Ecto neural progenitor cell (in vitro differentiated cells): ENCODE data around the gene CYP46A1.
"Not testable (repeated sequence)": the region's sequence is repeated elsewhere in the genome, so short reads cannot be mapped to it uniquely, and the experiment has no call there.

Source experiments
- DNase-seq: peaks from one replicate; pipeline ENCODE4 v3.0.0-alpha.2; 2018; ENCODE audit warnings: low spot score

Gene CYP46A1

DNA sequence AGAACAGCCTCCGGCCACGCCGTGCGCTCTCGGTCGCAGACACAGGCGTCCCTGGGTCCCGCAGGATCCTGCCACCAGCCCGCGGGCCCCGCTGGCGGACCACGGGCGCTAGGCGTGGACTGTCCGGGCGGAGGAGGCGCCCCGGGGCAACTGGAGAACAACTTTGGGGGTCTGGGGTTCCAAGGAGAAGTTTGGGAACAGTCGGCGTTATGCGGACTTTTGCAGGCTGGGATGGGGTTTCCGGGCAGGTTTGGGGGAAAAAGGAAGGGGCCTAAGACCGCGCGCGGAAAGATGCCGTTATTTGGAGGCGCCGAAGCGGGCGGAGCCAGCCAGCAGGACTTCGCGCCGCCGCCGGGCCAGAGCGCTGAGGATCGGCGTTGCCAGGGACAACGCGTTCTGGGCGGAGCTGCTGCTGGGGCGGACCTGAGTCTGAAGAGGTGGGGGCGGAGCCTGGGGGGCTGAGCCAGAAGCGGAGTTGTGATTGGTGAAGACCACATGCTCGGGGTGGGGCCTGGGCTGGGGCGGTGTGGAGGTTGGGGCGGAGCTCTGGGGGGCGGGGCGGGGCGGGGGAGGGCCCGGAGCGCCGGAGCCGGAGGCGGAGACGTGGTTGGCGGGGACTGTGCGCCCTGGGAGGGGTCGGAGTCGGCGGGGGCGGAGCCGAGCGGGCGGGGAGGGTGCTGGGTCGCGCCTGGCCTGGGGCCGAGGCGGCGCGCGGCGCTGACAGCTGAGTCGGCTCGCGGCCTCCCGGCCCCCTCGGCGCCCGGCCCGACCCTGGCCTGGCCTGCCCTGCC is at the start of gene CYP46A1:
TSS of gene CYP46A1 (plus strand) at position 680 of the 791 bp plus-strand sequence. CDS start 120 bp downstream, outside the sequence.
- DNase-seq = peak; percentile 100

DNA sequence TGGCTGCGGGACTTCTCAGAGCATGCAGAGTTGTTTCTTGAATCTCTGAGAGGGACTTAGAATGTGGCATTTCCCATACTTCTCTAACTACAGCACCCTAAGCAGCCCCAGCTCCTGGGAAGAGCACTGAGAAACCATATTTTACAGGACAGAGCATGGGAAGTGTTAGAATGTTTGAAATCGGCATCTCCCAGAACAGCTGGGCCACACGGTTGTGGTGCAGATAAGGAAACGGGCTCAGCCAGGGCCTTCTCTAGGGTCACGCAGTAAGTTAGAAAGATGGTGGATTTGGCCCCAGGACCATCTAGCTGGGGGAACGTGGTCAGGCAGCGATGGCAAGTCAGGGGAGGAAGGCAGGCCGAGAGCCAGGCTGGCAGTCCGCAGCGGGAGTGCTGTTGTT is 49.7 kb upstream of the CYP46A1 start:
- no peak for DNase-seq

DNA sequence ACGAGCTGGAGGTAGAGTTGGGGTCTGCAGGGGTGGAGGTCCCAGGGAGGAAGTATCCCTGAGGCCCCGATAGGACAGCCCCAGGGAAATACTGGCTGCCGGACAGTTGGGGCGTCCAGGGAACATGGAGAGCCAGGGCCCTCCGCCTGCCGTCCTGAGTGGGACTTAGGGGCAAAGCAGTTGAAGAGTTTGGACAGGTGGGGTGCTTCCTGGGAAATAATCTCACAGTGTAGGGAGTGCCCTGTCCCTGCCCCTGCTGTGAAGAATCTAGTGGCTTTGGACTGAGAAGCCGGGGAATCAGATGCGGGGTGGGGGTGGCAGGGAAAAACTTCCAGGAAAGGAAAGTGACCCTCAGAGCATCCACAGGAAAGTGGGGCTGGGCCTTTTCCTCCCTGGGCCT is 49.0 kb upstream of the CYP46A1 start:
- no peak for DNase-seq

DNA sequence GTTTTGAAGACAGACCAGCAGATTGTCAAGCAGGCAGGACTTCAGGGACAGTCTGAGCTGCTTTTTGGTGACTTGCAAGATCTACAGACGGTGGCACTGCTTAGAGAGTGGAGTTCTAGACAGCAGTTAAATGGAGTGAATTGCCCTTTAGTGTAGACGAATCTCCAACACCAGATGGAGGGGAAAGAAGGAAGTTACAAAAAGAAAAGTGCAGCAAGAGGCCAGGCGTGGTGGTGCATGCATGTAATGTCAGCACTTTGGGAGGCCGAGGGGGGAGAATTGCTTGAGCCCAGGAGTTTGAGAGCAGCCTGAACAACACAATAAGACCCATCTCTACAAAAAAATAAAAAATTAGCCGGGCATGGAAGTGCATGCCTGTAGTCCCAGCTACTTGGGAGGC is 47.6 kb upstream of the CYP46A1 start:
- no peak for DNase-seq

DNA sequence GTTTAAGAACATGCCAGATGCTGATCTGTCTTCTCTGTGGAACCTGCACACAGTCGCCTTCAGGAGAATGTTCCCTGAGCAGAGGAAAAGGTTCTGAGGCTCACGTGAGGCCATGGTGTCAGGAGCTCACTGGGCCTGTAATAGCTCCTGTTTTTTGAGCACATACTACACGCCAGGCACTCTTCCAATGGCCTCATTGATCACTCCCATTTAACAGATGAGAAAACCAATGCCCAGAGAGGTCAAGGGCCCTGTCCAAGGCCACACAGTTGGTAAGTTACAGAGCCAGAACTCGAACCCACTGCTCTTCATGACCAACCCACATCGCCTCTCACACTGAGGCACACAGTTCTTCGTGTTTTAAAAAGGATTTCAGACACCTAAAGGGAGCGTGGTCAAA is 46.5 kb upstream of the CYP46A1 start:
- DNase-seq = no peak

DNA sequence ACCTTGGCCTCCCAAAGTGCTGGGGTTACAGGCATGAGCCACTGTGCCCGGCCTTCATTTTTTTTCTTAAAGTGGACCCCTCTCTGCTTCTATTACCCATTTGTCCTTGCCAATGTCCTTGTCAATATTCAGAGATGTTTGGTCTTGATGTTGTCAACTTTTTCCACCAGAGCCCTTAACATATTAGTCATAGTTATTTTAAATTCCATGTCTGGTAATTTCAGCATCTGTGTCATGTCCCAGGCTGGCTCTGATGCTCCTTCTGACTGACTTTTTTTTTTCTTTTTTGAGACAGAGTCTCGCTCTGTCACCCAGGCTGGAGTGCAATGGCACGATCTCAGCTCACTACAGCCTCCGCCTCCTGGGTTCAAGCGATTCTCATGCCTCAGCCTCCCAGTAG is 41.3 kb upstream of the CYP46A1 start:
- DNase-seq = not testable (repeated sequence)

DNA sequence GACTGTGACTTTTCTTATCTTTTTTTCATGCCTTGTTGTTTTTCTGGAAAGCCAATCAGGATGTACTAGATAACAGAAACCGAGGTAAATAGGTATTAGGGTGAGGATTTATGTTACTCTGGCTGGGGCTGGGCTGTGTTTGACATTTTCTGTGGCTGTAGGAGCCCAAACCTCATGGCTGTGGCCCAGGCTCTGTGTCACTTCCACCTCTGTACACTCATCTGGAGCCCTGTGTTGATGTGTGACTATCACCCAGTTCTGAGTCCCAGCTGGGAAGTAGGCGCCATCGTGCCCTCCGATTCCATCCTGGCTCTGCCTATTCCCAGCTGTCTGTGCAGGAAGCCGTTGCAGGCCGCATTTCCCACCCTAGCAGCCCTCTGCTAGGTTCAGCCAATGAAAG is 40.8 kb upstream of the CYP46A1 start:
- DNase-seq = no peak

DNA sequence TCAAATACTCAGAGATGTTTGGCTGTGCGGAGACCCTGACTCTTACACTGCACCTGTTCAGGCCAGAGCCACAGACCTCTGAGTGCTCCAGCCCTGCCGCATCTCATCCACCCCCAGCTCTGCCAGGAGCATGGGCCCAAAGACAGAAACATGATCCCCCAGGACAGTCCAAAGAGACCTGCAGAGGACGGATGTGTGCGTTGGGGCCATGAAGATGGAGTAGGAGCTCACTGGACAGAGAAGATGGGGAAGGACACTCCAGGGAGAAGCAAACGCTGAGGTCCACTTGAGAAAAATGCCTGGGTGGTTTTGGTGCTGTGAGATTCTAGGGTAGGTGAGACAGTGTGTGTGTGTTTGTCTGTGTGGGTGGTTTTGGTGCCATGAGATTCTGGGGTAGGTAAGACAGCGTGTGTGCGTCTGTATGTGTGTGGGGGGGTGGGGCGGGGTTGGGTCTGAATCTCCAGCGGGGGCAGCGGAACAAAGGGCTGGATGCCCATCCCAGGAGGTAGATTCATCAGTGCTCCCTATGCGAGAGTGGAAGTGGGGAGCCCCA is 40.0 kb upstream of the CYP46A1 start:
- DNase-seq = no peak

DNA sequence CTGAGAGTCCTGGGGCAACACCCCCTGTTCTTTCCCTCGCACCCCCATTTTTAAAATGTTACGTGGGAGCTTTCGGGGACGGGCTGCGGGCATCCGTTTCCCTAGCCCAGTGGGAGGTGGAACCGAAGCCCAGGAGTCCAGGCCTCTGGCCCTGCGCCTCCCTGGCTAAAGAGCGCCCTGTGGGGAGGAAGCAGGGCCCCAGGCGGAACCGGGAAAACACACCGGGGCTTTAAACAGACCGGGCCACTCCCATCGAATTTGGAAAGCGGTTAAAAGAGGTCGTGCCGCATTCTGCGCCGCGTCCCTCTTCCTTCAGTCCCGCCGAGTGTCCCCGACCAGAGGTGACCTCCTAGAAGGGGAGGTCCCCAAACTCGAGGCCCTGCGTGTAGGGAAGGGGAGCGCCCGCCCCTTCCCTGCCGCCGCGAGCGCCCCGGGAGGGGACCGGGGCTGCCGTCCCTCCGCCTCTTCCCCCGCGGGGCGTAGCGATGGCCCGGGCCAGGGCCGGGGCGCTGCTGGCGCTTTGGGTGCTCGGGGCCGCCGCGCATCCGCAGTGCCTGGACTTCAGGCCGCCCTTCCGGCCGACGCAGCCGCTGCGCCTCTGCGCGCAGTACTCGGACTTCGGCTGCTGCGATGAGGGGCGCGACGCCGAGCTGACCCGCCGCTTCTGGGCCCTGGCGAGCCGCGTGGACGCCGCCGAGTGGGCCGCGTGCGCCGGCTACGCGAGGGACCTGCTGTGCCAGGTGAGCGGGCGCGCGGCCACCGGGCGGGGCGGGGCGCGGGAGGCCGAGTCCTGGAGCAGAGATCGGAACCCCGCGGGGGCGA is 39.2 kb upstream of the CYP46A1 start, which contains the start of gene HHIPL1:
TSS of gene HHIPL1 (plus strand) at position 407 of the 822 bp plus-strand sequence. CDS start at position 486, 79 bp downstream.
- peak; percentile 73 for DNase-seq

DNA sequence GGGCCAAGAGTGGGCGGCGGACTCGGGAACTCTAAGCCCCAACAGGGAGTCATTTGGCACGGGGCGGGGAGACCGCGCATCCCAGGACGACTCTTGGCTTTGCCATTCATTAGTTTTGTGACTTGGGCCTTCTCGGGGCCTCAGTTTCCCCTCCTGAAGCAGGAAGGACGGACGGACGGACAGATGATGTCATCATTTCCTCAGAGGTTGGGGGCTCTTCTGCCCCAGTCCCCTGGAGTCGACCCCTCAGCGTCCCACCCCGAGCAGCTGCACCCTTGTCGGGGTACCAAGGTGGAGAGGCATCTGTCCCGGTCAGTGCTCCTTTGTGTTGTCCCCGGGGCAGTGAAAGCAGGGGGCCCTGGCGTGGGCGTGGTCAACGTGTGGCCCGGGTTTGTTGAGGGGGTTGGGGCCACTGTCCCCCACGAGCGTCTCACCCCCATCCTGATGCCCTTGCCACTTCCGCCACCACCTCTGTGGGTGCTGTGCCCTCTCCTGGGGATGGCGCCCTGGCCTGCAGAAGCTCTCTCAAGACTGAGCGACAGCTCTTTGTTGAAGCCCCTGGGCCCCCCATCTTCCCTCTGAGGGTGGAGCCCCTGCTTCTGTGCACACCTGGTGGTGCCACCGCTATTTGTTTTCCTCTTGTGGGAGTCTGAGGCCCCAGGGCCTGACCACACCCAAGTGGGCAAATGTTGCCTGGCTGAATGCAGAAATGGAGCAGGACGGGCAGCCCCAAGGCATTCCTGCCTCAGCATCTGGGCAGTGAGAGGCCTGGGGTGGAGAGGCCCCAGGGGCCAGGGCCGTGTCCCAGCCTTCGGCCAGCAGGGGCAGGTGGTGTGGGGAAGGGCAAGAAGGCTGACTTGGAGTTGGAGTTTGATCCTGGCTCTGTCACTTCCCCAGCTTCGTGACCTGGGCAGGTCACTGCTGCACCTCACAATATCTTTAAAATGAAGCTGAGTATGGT is 38.3 kb upstream of the CYP46A1 start:
- no peak for DNase-seq

DNA sequence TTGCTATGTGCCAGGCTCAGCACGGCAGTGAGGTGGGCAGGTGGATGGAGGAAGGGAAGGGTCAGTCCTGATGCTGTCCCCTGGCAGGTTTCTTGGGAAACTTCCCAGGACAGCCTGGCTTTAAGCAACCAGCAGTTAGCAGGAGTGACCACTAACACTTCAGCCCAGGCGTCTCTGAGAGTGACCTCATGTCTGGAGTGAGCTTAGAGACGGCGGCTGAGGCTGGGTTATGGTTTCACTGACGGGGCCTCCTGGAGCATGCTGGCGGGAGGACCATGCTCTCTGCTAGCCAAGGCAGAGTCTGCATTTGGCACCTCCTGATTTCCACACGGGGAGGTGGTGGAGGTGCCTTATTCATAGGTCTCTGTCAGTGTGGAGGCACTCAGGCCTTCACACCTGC is 36.7 kb upstream of the CYP46A1 start:
- DNase-seq = no peak

DNA sequence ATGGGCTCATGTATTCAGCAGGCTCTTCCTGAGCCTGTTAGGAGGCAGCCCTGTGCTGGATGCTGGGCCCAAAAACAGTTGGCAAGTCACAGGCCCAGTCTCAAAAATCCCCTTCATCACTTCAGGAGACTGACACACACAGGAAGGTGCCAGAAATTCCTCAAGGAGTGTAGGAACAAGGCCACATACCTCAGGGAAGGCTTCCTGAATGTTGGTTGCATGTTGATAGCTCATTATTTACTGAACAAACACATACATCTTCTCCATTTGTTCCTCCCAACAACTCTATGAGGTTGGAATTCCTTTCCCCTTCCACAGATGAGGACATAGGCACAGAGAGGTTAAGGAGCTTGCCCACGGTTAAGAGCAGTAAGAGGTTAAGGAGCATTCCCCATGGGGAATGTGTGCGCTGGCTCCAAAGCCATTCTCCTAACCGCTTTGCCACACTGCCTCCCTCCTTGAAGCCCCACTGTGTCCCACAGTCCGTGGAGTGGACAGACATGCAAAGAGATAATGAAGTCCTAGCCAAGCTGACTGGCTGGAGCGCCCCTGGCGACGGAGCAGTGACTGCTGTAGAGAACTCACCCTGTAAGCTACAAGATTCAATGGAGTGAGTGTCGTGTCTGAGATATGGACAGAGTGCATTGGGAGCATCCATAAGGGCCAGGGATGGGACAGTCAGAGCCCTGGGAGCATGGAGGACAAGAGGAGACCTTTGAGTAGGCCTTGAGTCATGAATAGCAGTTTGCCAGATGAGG is 35.9 kb upstream of the CYP46A1 start:
- DNase-seq = no peak

DNA sequence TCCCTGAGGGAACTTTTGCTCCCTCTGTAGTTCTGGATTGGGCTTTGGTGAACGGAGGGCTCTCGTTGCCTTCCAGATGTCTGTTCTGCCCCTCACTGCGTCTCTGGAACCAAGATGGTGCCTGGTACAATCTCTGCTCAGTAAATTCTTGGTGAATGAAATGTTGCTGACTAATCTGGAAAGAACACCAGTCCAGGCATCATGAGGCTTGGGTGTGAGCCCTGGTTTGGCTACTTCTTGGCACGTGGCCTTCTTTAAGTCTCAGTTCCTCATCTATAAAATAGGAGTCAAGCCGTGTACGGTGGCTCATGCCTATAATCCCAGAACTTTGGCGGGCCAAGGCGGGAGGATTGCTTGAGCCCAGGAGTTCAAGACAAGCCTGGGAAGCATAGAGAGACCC is 34.9 kb upstream of the CYP46A1 start:
- DNase-seq = no peak

DNA sequence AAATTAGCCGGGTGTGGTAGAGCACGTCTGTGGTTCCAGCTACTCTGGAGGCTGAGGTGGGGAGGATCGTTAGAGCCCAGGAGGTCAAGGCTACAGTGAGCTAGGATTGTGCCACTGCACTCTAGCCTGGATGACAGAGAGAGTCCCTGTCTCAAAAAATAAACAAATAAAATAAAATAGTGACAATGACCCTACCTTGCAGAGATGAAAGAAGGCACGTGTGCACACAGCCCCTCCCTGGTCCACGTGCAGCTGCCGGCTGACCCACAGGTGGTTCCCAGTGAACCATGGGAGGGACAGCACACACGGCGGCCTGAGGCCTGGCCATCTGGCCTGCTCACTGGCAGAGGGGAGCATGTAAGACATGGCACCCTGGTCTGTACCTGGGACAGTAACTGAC is 34.5 kb upstream of the CYP46A1 start:
- no peak for DNase-seq

DNA sequence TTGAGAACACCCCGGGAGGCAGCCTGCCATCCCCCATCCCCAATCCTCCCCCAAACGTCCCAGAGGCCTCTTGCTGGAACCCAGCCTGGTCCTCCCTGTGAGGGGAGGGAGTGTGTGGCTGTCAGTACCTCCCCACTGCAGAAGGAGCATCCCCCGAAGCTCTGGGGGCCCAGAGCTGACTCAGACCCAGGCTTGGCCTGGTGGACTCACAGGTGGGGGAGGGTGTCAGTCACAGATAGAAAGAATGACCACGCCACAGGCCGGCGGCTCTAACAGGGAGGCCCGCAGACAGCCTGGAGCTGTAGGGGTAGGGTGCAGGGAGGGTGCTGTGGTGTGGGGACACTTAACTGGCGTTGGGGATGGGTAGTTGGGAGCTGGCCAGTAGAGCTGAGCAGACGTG is 33.9 kb upstream of the CYP46A1 start:
- DNase-seq = no peak

DNA sequence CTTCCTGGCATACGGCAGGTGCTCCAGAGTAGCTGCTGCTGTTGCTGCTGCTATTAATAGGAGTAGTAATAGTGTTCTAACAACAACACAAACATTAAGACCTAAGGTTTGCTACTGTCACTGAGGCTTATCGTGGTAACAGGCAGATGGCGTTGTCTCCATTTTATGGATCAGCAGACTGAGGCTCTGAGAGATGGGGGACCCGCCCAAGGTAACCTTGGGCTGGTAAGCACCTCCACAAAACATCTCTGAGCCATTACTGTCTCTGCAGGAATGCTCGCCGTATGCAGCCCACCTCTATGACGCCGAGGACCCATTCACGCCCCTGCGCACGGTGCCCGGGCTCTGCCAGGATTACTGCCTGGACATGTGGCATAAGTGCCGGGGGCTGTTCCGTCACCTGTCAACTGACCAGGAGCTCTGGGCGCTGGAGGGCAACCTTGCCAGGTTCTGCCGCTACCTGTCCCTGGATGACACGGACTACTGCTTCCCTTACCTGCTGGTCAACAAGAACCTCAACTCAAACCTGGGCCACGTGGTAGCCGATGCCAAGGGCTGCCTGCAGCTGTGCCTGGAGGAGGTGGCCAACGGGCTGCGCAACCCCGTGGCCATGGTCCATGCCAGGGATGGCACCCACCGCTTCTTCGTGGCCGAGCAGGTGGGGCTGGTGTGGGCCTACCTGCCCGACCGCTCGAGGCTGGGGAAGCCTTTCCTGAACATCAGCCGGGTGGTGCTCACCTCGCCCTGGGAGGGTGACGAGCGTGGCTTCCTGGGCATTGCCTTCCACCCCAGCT is 31.9 kb upstream of the CYP46A1 start:
- DNase-seq = no peak

DNA sequence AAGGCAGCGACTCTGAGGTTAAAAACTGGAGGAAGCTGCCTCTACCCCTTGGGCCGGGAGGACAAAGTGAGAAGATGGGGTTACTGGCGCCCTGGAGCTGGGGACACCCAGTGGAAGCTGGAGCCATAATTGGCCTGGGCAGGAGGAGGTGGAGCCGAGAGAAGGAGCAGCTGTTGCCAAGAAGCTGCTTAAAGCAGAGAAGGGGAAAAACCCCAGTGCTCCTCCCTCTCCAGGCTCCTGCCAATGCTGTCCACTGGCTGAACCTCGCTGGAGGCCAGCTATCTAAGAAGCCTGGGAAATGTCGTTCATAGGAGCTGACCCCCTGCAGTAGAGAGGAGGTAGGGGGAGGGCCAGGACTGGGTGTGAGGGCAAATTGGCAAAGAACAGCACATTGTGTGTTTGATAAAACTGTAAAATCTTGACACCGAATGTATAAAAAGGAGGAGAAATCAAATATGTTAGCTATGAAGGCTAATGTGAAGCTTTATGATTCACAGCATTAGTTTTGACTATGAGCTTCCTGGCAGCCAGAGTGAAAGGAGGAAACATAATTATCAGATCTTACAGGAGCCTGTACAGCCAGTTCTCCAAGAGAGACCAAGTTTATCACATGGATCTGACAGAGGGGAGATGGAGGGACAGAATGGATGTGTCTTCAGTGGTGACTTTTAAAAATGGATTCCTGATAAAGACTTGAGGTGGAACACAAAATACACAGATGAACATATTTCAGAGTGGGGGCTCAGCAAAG is 29.7 kb upstream of the CYP46A1 start:
- DNase-seq = no peak

DNA sequence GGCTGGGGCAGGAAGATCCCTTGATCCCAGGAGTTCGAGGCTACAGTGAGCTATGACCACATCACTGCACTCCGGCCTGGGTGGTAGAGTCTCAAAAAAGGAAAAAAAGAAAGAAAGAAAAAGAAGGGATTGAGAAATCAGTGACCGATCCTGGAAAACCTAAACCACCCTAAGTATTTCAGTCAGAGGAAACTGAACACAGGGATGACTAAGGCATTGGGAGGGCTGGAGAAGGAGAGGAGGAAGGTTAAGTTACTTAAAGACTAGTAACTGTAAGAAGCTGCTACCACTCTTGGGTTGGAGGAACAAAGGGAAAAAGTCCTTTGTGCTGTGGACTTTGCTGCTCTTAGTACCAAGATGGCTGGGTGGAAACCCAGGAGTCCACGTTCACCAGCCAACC is 28.6 kb upstream of the CYP46A1 start:
- no peak for DNase-seq

DNA sequence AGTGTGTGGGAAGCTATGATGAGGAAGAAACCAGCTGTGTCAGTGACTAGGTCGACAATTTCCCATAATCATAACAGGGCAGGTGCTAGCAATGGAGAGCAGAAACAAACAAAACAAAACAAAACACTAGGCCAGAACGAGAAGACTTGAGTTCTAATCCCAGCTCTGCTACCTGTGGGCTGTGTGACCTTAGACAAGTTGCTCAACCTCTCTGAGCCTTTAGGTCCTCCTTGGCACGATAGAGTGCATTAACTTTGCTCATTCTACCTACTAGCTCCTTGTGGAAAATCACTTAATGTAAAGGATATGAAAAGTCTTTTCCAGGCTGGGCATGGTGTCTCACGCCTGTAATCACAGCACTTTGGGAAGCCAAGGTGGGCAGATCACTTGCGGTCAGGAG is 27.9 kb upstream of the CYP46A1 start:
- no peak for DNase-seq
